ENCODE measurements around the gene USP21.

GRCh38 chr1:161214369-161214768 lies 55.1 kb downstream of the USP21 start:
- TF ChIP-seq CTCF (IDR thresholded peaks at IDR 0.05) (no peak), POLR2A (IDR thresholded peaks at IDR 0.05) (no peak)
